Transverse colon (tissue), 3 donors: ENCODE results near the gene RTL5.

Experiments
- EP300 ChIP-seq: sonication (generic); formaldehyde crosslinking; IDR thresholded peaks from one replicate; pipeline ENCODE4 v1.6.1; 2017; ENCODE audit warnings: antibody characterized with exemption, low read depth
- TF ChIP-seq, protein P1 (sequence below), 5 experiments: fragments of 200-600 bp in 3 of 5; fragments of 450-650 bp in 2 of 5; sonication (generic) in 3 of 5; IDR thresholded peaks; 1 replicate in 2 of 5; 2 replicates in 3 of 5; pipeline ENCODE4 v1.5.1; 2016 to 2017; ENCODE audit warnings: antibody characterized with exemption in 5 of 5, inconsistent platforms in 3 of 5, mild to moderate bottlenecking in 2 of 5, moderate library complexity in 1 of 5

- TF ChIP-seq, protein P1, sequence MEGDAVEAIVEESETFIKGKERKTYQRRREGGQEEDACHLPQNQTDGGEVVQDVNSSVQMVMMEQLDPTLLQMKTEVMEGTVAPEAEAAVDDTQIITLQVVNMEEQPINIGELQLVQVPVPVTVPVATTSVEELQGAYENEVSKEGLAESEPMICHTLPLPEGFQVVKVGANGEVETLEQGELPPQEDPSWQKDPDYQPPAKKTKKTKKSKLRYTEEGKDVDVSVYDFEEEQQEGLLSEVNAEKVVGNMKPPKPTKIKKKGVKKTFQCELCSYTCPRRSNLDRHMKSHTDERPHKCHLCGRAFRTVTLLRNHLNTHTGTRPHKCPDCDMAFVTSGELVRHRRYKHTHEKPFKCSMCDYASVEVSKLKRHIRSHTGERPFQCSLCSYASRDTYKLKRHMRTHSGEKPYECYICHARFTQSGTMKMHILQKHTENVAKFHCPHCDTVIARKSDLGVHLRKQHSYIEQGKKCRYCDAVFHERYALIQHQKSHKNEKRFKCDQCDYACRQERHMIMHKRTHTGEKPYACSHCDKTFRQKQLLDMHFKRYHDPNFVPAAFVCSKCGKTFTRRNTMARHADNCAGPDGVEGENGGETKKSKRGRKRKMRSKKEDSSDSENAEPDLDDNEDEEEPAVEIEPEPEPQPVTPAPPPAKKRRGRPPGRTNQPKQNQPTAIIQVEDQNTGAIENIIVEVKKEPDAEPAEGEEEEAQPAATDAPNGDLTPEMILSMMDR (IDR thresholded peaks at IDR 0.05) = no peak
- no peak for TF ChIP-seq EP300
These were observed 23.7 kb downstream of the RTL5 start for GRCh38 chrX:72107841-72108595.
